Lower lobe of right lung (tissue), 2 donors: ENCODE measurements around the gene ZC3H6. TPM values are rescaled to one million over a fixed set of nuclear protein-coding genes. Genes with fewer than 3 reads are reported as not detected.

Experiments
- ATAC-seq, 2 donors: fragments of 200-7000 bp; cut with Tn5 transposase; one replicate each; pipeline ENCODE4 v1.9.1; 2020 to 2022; ENCODE audit warnings: mild to moderate bottlenecking in 2 of 2, moderate library complexity in 2 of 2
- DNase-seq: peaks from one replicate; pipeline ENCODE4 v3.0.0-alpha.2; 2020
- H3K27ac ChIP-seq: fragments of 200-600 bp; one replicate; pipeline ENCODE4 v1.8.0; 2022
- H3K27me3 ChIP-seq: fragments of 200-600 bp; one replicate; pipeline ENCODE4 v1.8.0; 2022; ENCODE audit warnings: low read depth
- H3K36me3 ChIP-seq: fragments of 200-600 bp; one replicate; pipeline ENCODE4 v1.8.0; 2022; ENCODE audit warnings: mild to moderate bottlenecking
- H3K4me1 ChIP-seq: fragments of 200-600 bp; one replicate; pipeline ENCODE4 v1.8.0; 2022
- H3K4me3 ChIP-seq: fragments of 200-600 bp; one replicate; pipeline ENCODE4 v1.8.0; 2022; ENCODE audit warnings: mild to moderate bottlenecking
- H3K9me3 ChIP-seq: fragments of 200-600 bp; one replicate; pipeline ENCODE4 v1.8.0; 2022
- CTCF ChIP-seq: fragments of 200-600 bp; IDR thresholded peaks from one replicate; pipeline ENCODE4 v1.8.0; 2022; ENCODE audit warnings: antibody characterized with exemption, mild to moderate bottlenecking
- intact Hi-C: fragments of 100-400 bp; cut with DNase I; formaldehyde crosslinking; loops from one replicate; pipeline ENCODE4 v1.11.0; 2022
- total RNA-seq: library from RNA; stranded (reverse); fragmentation: NEBNext Ultra II Directional; extraction: Animal tissue kit (Norgen Biotek cat#: 25700); gene quantifications from one replicate; pipeline ENCODE4 v1.2.1, GENCODE V29; 2021
- donor health status: DM: no; HTN: yes; CAD: no; lungs with severe emphysema.

The ZC3H6 gene
- total RNA-seq, 1 donor from 2014 or later = 18.0 TPM

- H3K27me3 ChIP-seq = no peaks in the 10 kb centered on the region
- no peak for DNase-seq
- no peak overlapping the region for H3K4me3 ChIP-seq
- H3K36me3 ChIP-seq = peaks cover 15% of the 10 kb centered on the region
- no peaks in the 10 kb centered on the region for H3K9me3 ChIP-seq
- no peak for ATAC-seq
- intact Hi-C loops = no loop called here
- H3K4me1 ChIP-seq = no peaks in the 10 kb centered on the region
- TF ChIP-seq CTCF = no peak
- no peak overlapping the region for H3K27ac ChIP-seq
These were observed 60.2 kb downstream of the ZC3H6 start for GRCh38 chr2:112335600-112335999.

- TF ChIP-seq CTCF = no peak
- intact Hi-C loops = no loop called here
- H3K4me1 ChIP-seq = no peaks in the 10 kb centered on the region
- H3K36me3 ChIP-seq = no peaks in the 10 kb centered on the region
- H3K27me3 ChIP-seq = no peaks in the 10 kb centered on the region
- no peak for ATAC-seq
- no peak for DNase-seq
- H3K27ac ChIP-seq = no peak overlapping the region
- no peaks in the 10 kb centered on the region for H3K9me3 ChIP-seq
- no peak overlapping the region for H3K4me3 ChIP-seq
These were observed 64.6 kb downstream of the ZC3H6 start for GRCh38 chr2:112339986-112340385.

- H3K27me3 ChIP-seq = no peaks in the 10 kb centered on the region
- no peak overlapping the region for H3K4me3 ChIP-seq
- H3K4me1 ChIP-seq = no peaks in the 10 kb centered on the region
- H3K27ac ChIP-seq = no peak overlapping the region
- TF ChIP-seq CTCF = no peak
- ATAC-seq (no peak), DNase-seq (no peak)
- H3K9me3 ChIP-seq = no peaks in the 10 kb centered on the region
- H3K36me3 ChIP-seq = no peaks in the 10 kb centered on the region
- intact Hi-C loops = no loop called here
These were observed 65.3 kb downstream of the ZC3H6 start for GRCh38 chr2:112340475-112341267.

- no peak for TF ChIP-seq CTCF
- Histone ChIP-seq H3K36me3 (no peaks in the 10 kb centered on the region), H3K4me1 (no peaks in the 10 kb centered on the region), H3K4me3 (no peak overlapping the region), H3K27ac (no peak overlapping the region), H3K9me3 (no peaks in the 10 kb centered on the region), H3K27me3 (no peaks in the 10 kb centered on the region)
- ATAC-seq (no peak), DNase-seq (no peak)
- intact Hi-C loops = no loop called here
These were observed 66.7 kb downstream of the ZC3H6 start for GRCh38 chr2:112342067-112342550.

- Histone ChIP-seq H3K36me3 (no peaks in the 10 kb centered on the region), H3K4me3 (no peak overlapping the region), H3K27ac (no peak overlapping the region), H3K4me1 (no peaks in the 10 kb centered on the region), H3K27me3 (no peaks in the 10 kb centered on the region), H3K9me3 (no peaks in the 10 kb centered on the region)
- no peak for TF ChIP-seq CTCF
- DNase-seq (no peak), ATAC-seq (peak in 1 of 2 donors; percentile 26)
- intact Hi-C loops = no loop called here
These were observed 68.6 kb downstream of the ZC3H6 start for GRCh38 chr2:112343827-112344585.
